HT1080 (cell line): ENCODE data around the gene HK1. TPM values are rescaled to one million over a fixed set of nuclear protein-coding genes. Genes with fewer than 3 reads are reported as not detected.
"Not testable (repeated sequence)": the region's sequence is repeated elsewhere in the genome, so short reads cannot be mapped to it uniquely, and the experiment has no call there.

Source experiments
- DNase-seq: peaks from one replicate; pipeline ENCODE4 v3.0.0-alpha.2; 2015; ENCODE audit warnings: low read depth
- total RNA-seq: library from RNA; depleted of rRNA; stranded (reverse); fragments of >200 nt; shearing (Covaris generic); gene quantifications from 2 replicates; pipeline ENCODE4 v1.2.3, GENCODE V29; 2014

The HK1 gene
- total RNA-seq, 1 experiment from 2014 or later, result 150 TPM

DNA sequence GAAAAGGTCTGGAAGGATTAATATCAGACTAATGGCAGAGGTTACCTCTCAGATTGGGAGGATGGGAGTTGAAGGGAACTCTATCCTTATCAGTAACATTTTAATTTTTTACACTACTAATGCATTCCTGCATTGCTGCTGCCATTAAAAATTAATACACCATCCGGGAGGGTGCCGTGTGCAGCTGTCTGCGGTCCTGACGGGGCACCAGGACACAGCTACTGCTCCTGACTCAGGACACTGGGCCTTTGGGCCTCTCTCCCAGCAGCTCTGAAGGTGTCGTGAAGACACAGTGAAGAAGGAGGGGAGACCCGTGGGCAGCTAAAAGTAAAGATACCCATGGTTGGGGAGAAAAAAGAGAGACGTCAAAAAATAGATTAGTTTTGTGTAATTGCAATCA, 23.4 kb upstream of the HK1 start:
- DNase-seq, result no peak

DNA sequence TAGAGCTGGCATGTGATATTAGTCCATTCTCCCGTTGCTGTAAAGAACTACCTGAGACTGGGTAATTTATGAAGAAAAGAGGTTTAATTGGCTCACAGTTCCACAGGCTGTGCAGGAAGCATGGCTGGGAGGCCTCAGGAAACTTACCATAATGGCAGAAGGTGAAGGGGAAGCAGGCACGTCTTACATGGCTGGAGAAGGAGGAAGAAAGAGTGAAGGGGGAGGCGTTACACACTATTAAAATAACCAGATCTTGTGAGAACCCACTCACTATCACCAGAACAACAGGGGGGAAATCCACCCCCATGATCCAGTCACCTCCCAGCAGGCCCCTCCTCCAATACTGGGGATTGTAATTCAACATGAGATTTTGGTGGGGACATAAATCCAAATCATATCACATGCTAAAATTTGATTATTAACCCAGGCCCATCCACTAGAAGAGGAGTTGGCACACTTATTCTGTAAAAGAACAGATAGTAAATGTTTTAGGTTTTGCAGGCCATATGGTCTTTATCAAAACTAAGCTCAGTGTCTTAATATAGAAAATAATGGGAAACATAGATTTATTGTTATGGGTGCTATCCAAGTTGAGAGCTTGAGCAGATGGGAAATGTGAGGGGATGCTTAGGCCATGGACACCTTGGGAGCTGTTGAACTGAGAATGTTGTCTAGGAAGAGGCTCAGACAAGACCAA, 18.6 kb upstream of the HK1 start:
- DNase-seq, result no peak

DNA sequence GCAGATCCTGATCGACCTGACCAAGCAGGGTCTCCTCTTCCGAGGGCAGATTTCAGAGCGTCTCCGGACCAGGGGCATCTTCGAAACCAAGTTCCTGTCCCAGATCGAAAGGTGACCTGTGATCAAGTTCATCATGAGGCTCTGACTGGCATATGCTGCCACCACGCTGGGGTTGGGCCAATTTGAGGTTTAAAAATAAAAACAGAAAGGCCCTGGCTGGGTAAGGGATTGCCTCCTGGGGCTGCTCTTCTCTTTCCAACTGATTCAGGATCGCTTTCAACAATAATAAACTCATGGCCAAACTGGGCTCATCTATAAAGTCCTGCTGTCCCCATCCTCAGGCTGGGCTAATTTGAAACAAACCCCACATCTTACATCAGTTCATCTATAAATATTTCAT, 17.1 kb upstream of the HK1 start:
- no peak for DNase-seq

DNA sequence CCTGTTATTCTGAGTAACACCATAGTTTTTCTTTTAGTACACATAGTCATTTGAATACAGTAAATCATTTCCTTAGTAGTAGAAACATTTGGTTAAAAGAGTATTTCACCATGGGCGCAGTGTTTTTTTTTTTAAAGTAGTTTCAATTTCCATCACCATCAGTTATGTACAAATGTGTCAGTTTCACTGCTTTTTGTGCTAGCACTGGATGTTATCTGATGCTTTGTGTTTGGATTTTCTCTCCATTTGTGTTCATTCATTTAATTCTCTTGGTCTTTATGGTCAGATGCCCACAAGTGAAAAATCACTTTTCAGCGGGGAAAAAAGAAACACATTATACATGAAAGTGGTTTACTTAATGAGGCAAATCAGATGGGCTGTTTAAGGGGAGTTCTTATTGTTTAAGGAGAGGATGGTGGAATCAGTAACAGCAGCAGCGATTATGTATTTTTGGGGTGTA, 16.0 kb upstream of the HK1 start:
- no peak for DNase-seq

DNA sequence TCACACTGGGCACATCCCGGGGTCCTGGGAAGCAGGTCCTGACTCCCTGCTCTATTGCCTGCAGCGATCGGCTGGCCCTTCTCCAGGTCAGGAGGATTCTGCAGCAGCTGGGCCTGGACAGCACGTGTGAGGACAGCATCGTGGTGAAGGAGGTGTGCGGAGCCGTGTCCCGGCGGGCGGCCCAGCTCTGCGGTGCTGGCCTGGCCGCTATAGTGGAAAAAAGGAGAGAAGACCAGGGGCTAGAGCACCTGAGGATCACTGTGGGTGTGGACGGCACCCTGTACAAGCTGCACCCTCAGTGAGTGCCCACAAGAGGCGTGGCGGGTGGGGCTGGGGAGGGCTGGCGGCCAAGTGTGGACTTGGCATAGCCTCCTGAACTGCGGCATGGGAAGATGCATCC, 12.8 kb upstream of the HK1 start:
- DNase-seq, result no peak

DNA sequence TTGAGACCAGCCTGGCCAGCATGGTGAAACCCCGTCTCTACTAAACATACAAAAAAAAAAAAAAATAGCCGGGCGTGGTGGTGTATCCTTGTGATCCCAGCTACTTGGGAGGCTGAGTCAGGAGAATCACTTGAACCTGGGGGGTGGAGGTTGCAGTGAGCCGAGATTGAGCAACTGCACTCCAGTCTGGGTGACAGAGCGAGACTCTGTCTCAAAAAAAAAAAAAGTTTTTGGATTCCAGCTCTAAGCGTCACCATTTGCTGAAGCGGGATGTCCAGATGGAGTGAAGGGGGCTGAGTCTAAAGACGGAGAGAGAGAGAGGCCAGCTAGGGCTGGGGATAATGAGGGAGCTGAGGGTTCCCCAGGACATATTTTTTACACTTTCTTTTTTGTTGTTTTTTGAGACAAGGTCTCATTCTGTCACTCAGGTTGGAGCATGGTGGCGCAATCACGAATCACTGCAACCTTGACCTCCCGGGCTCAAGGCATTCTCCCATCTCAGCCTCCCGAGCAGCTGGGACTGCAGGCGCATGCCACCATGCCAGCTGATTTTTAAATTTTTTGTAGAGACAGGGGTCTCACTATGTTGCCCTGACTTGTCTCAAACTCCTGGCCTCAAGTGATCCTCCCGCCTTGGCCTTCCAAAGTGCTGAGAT, 9.4 kb upstream of the HK1 start:
- peak; percentile 22 for DNase-seq

DNA sequence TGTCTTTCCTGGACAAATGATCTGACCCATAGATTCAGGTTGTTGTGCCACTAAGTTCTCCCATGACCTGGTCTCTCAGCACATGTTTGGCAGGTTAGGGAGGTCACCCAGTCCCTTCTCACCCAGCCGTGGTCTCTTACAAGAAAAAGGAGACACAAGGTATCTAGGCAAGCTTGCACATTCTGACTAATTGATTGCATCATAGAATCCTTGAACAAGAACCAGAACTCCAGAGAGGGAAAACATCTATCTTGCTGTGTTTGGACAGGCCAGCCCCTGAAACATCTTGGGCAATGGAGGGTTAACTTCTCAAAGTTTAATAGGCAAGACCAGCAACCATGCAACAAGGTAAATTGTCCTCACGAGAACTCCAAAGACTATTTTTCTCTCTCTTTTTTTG, 8.5 kb upstream of the HK1 start:
- DNase-seq, result no peak

DNA sequence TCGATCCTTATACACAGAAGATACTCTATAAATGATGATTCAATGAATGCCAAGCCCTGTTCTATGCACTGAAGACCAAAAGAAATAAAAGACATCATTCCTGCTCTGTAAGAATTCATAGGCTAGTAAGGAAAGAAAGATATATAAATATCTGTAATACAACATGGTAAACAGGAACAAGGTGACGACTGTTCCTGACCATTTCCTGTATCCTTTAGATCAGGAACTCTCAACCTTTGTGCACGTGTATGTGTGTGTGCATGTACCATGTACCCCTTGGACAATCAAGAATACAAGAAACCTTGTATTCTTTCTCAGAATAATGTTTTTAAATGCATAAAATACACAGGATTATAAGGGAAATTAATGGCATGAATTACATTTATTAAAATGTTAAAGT, 7.3 kb upstream of the HK1 start:
- no peak for DNase-seq

DNA sequence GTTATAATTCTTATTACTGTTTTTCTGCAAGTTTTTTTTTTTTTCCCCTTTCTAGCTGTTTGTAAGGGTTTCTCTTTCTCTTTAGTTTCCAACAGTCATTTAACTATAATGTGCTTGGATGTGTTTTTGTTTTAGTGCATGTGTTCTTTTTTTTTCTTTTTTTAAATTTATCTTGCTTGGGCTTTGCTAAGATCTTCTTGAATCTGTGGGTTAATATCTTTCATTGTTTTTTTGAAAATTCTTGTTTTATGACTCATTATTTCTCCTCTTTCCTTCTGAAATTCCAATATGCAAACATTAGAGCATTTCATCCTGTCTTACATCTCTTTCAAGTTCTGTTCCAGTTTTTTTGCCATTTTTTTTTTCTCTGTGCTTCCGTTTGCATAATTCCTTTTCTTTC, 5.7 kb upstream of the HK1 start:
- DNase-seq, result peak; percentile 76

DNA sequence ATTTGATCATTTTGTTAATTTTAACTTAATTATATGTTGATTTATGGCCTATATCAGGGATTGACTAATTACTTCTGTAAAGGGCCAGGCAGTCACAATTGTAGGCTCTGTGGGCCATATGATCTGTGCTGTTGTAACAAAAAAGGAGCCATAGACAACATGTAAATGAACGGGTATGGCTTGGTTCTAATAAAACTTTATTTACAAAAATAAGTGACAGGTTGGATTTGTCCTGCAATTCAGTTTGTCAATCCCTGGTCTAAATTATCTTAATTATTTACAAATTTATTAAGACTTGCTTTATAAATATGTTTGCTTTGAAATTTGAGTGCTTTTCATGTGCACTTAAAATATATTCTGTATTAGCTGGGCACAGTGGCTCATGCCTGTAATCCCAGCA, 2.9 kb upstream of the HK1 start:
- DNase-seq, result no peak

DNA sequence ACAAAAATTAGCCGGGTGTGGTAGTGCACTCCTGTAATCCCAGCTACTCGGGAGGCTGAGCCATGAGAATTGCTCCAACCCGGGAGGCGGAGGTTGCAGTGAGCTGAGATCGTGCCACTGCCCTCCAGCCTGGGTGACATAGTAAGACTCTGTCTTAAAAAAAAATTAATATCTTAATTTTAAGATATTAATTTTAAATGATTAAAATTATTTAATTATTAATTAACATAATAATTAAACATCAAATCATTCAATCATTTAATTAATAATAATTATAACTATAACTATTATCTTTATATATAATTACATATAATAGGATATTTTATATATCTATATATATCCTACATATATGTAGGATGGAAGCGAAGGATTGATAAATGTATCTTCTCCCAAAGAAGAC, 1.8 kb upstream of the HK1 start:
- DNase-seq, result no peak

DNA sequence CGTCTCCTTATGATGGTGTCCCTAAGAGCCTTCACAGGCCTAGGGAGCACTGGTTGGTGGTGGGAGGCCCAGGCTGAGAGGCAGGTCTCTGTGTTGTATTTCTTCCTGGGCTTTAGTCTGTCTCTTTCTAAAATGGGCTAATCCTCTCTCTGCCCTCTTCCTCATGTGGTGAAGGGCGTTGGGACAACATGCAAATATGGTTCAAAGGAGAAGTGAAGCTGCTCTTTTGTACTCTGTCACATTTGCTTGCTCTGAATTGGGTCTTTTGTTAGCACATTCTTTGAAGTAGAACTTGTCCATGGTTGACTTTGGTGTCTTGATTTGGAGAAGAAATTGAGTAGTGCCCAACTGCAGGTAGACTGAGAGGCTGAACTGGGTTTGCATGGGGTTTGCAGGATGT, 814 bp downstream of the HK1 start:
- DNase-seq, result no peak

DNA sequence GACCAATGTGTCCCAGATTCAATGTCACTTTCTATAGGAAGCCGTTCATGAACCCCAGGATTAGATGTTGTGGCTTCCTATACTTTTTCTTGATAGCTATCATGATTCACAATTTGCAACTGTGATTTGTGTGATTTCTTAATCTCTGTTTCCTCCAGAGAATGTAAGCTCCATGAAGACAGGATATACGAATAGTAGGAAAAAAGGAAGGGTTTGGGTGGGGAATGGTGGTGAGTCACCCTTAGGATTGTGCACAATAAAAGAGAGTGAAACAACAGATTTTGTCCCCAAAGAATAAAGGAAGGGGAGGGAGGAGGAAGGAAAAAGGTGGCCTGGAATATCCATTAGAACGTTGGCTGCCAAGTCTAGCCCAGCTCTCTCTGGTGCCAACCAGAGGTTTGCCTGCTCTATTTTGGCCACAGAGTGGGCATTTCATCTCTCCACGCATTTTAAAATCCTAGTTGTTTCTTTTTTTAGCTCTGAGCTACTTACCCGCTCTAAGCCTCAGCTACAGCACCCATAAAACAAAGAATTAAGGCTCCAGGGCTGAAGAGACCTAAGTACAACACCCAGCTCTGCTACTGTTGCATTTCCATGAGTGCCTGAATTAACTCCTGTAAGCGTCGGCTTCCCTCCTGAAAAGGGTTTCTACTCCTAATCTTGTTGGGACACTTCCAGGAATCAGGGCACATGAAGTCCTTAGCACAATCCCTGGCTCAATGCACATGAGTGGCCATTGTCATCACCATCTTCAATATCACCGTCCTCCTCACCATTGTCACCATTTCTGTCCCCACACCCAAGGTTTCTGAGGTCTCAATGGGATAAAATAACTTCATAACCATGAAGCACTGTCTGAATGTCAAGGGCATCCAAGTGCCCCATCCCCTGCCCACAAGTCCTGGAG, 3.5 kb downstream of the HK1 start:
- DNase-seq, result no peak

DNA sequence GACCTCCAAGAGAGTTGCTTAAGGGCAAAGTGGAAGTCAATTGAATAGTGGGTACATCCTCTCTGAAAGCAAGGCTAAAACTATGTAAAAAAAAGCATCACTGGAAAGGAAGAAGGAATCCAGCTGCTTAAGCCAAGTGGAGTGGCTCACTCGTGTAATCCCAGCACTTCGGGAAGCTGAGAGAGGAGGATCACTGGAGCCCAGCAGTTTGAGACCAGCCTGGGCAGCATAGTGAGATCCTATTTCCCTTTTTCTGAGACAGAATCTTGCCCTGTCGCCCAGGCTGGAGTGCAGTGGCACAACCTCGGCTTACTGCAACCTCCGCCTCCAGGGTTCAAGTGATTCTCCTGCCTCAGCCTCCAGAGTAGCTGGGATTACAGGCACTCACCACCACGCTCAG, 6.1 kb downstream of the HK1 start:
- not testable (repeated sequence) for DNase-seq

DNA sequence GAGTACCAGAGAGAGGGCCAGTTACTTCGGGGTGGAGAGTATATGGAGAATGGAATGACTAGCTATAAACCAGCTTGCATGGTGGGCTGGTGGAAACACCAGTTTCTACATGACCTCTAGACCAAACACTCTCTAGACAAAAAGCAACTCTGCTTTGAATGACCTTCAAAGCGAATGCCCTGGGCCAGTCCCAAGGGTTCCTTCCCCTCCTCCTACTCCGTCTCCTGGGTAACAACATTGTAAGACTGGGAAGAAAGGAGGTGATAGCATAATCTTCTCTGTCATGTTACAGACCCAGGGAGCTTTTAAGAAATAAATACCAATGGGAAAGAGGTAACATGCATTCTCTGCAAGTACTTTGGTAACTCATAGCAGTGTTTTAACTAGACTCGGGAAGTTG, 7.4 kb downstream of the HK1 start:
- DNase-seq, result no peak

DNA sequence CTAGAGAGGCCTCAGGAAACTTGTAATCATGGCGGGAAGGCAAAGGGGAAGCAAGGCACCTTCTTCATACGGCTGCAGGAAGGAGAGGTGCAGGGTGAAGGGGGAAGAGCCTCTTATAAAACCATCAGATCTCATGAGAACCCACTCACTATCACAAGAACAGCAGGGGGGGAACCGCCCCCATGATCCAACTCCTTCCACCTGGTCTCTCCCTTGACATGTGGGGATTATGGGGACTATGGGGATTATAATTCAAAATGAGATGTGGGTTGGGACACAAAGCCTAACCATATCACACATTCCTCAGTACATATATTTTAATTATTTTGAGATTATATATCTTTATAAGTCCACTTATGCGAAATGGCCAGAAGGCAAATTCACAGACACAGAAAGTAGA, 8.9 kb downstream of the HK1 start:
- no peak for DNase-seq

DNA sequence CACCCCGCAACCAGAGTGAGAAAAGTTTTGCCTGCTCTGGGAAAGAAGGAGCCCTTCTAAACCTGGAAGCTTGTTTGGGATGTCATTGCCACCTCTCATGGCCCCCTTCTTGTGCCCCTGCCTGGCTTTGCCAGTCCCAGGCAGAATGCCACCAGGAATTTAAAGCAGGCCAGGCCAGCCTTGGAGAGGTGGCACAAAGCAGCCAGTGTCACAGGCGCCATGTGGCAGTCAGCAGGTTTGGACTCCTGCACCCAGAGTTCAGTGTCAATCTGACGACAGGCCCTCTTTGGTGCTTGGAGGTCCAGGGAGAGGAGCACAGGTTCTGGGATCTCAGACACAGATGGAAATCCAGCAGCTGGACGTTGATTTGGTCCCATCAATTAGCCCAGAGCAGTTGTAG, 12.7 kb downstream of the HK1 start:
- DNase-seq, result no peak

DNA sequence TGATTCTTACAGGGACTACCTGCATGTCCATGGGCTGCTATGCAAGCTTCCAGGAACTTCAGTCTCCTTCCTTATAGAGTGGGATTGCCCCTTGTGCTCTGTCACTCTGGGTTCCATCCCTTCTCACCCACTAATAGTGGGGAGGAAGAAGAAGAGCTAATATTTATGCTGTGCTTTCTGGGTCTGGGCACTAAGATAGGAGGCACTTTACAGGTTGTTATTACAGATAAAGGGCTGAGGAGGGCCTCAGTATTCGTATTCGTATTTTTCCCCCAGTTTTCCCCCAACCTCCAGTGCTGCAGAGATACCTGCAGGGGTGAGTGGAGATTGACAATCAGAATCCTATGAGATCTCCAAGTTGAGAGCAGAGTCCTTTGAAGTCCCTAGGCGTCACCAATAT, 14.2 kb downstream of the HK1 start:
- DNase-seq, result no peak

DNA sequence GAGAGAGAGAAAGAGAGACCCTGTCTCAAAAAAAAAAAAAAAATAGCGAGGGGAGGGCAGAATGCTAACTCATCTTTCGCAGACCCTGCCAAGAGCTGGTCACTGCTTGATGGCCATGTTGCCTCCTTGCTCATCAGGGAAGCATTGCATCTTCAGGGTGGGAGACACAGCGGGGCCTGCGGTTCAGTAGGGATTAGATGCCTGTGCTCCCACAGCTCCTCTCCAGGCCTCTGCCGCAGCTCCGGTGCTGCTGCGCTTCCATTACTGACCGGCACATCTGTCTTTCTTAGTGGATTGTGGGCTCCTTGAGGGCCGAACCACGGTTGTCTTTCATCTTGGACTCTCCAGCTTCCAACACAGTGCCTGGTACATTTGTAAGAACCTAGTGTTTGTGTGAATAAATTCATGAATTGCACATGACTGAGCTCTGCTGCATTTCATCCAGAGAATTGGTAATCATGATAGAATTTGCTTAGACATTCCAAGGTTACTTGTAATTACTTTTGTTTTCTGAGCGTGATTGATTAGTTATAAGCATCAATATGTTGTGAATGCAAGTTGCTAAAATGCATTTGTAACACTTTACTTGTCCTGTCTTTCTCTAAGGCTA, 16.8 kb downstream of the HK1 start:
- DNase-seq, result no peak

DNA sequence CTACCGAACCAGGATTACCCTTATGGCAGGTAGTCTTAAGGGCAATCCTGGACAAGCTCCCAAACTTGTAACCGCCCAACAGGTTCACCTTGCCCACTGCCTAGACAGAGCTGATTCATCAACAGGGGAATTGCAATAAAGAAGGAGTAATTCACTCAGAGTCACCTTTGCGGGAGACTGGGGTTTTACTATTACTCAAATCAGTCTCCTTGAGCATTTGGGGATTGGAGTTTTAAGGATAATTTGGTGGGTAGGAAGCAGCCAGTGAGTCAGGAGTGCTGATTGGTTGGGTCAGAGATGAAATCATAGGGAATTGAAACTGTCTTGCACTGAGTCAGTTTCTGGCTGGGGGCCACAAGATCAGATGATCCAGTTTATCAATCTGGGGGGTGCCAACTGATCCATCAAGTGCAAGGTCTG, 25.3 kb downstream of the HK1 start:
- DNase-seq, result peak; percentile 64

DNA sequence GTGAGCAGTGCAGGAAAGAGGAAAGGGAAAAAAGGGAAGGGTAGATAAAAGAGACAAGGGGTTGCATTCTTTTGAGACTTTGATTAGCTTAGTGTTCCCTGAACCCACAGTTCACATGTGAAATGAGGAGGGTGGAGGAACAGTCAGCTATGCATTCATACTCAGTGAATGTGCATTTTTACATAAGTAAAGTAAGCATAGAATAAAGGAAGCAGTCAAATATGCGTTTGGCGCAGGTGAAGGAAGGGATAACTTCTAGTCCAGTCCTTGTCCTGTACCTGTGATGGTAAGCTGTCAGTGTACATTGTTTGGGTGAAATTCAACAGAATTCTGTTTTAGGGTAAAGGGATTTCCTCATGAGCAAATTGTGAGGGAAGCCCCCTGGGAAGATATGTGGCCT, 28.1 kb downstream of the HK1 start:
- DNase-seq, result no peak

DNA sequence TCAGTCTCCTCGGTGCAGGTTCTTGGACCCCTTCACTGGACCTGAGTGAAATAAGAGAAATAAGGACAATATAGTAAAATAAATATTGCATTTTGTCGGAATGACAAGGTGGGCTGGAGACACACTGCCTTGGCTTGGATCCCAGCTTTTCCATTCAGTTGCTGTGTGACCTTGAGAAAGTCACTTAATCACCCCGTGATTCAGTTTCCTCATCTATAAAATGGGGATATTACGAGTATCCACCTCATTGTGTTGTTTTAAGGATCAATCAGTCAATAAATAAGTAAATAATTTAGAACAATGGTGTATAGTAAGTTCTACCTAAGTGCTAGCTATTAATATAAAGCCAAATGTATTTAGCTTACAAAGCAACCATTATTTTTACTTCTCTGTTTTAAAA, 29.1 kb downstream of the HK1 start:
- DNase-seq, result no peak
